Activated CD8-positive, alpha-beta T cell treated with anti-CD3 and anti-CD28 coated beads, Interleukin-2, amount 10 ng/mL, durations not matched to agents 7 days and 5 days (primary cell): ENCODE results near the gene UBE2E3. TPM values are rescaled to one million over a fixed set of nuclear protein-coding genes. Genes with fewer than 3 reads are reported as not detected.
A peak's percentile ranks its signal among the peaks of the same experiment; 100 is the strongest.
"Not testable (repeated sequence)": the region's sequence is repeated elsewhere in the genome, so short reads cannot be mapped to it uniquely, and the experiment has no call there.

Source experiments
- ATAC-seq: fragments of 150-1000 bp; cut with Tn5 transposase; one replicate; pipeline ENCODE4 v1.10.0; 2021; ENCODE audit warnings: moderate library complexity
- CTCF ChIA-PET: fragments of 350-600 bp; sonication (Branson Sonifier 250); formaldehyde crosslinking; loops from one replicate; lab custom pipeline; 2021; ENCODE audit warnings: antibody characterized with exemption; lab: Charles Lee
- POLR2A ChIA-PET: fragments of 350-600 bp; sonication (Branson Sonifier 250); formaldehyde crosslinking; loops from one replicate; lab custom pipeline; 2021; ENCODE audit warnings: antibody characterized with exemption; lab: Charles Lee
- DNase-seq: peaks from one replicate; pipeline ENCODE4 v3.0.0-alpha.2; 2020
- H3K27ac Mint-ChIP-seq: one replicate; pipeline ENCODE4 v1.8.0; 2021; ENCODE audit warnings: mild to moderate bottlenecking, mixed read lengths
- H3K27me3 Mint-ChIP-seq: one replicate; pipeline ENCODE4 v1.8.0; 2021; ENCODE audit warnings: low read depth, mixed read lengths
- H3K36me3 Mint-ChIP-seq: one replicate; pipeline ENCODE4 v1.8.0; 2021; ENCODE audit warnings: low read depth, mixed read lengths
- H3K4me1 Mint-ChIP-seq: one replicate; pipeline ENCODE4 v1.8.0; 2021; ENCODE audit warnings: low read depth, mixed read lengths
- H3K4me3 Mint-ChIP-seq: one replicate; pipeline ENCODE4 v1.8.0; 2021; ENCODE audit warnings: mild to moderate bottlenecking, mixed read lengths
- H3K9me3 Mint-ChIP-seq: one replicate; pipeline ENCODE4 v1.8.0; 2022; ENCODE audit warnings: mixed read lengths; ENCODE audit not compliant: insufficient read depth
- total RNA-seq, 2 experiments: library from RNA; stranded (reverse); gene quantifications; one replicate each; pipeline ENCODE4 v1.2.3, GENCODE V29; 2021

UBE2E3 gene
- total RNA-seq, 2 experiments from 2014 or later, result 28.4 to 36.7 TPM

GRCh38 chr2:181077128-181077709 is 96.8 kb downstream of the UBE2E3 start:
- Mint-ChIP-seq H3K4me1 (no peaks in the 10 kb centered on the region), H3K27ac (no peak overlapping the region), H3K4me3 (no peak overlapping the region), H3K9me3 (no peaks in the 10 kb centered on the region), H3K27me3 (peaks cover 3% of the 10 kb centered on the region), H3K36me3 (no peaks in the 10 kb centered on the region)
- ChIA-PET CTCF (interaction anchor here (0.9 to 4.9 kb wide), 3 partner anchors 354 to 638 kb away, joined by 3 to 18 read pairs (median 11); no protein-coding TSS in a partner anchor), POLR2A (no interaction called here)
- DNase-seq (peak; percentile 55), ATAC-seq (peak; percentile 91)

- no peak overlapping the region for H3K27ac Mint-ChIP-seq
- POLR2A ChIA-PET, result no interaction called here
Observed at GRCh38 chr2:181083140-181083539, 102.7 kb downstream of the UBE2E3 start.

GRCh38 chr2:181085734-181086133 is 105.3 kb downstream of the UBE2E3 start:
- ATAC-seq (no peak), DNase-seq (no peak)
- CTCF ChIA-PET, result interaction anchor here (1.9 to 2.4 kb wide), 3 partner anchors 18 to 630 kb away, joined by 10 to 11 read pairs (median 11); no protein-coding TSS in a partner anchor
- Mint-ChIP-seq H3K4me3 (no peak overlapping the region), H3K4me1 (no peaks in the 10 kb centered on the region), H3K27me3 (peaks cover 3% of the 10 kb centered on the region), H3K36me3 (peaks cover 2% of the 10 kb centered on the region), H3K9me3 (no peaks in the 10 kb centered on the region), H3K27ac (no peak overlapping the region)
- POLR2A ChIA-PET, result no interaction called here

More at GRCh38 chr2:181083140-181083539, 102.7 kb downstream of the UBE2E3 start:
- no peaks in the 10 kb centered on the region for H3K4me1 Mint-ChIP-seq
- ATAC-seq (no peak), DNase-seq (no peak)
- peaks cover 6% of the 10 kb centered on the region for H3K27me3 Mint-ChIP-seq
- H3K9me3 Mint-ChIP-seq, result no peaks in the 10 kb centered on the region
- no peaks in the 10 kb centered on the region for H3K36me3 Mint-ChIP-seq
- no peak overlapping the region for H3K4me3 Mint-ChIP-seq
- CTCF ChIA-PET, result interaction anchor here (1.4 to 2.4 kb wide), 3 partner anchors 22 to 632 kb away, joined by 4 to 11 read pairs (median 5); no protein-coding TSS in a partner anchor

- DNase-seq, H3K27ac Mint-ChIP-seq, H3K4me3 Mint-ChIP-seq, POLR2A ChIA-PET, H3K27me3 Mint-ChIP-seq, H3K9me3 Mint-ChIP-seq, H3K4me1 Mint-ChIP-seq, ATAC-seq, CTCF ChIA-PET: not testable (repeated sequence)
- peaks cover 12% of the 10 kb centered on the region for H3K36me3 Mint-ChIP-seq
Observed at GRCh38 chr2:181091920-181092319, 111.5 kb downstream of the UBE2E3 start.

GRCh38 chr2:181095486-181095885 is 115.1 kb downstream of the UBE2E3 start:
- Mint-ChIP-seq H3K27me3 (no peaks in the 10 kb centered on the region), H3K4me1 (peaks cover 4% of the 10 kb centered on the region), H3K9me3 (peaks cover 8% of the 10 kb centered on the region), H3K27ac (no peak overlapping the region), H3K4me3 (no peak overlapping the region), H3K36me3 (peaks cover 10% of the 10 kb centered on the region)
- POLR2A ChIA-PET, result no interaction called here
- DNase-seq, result no peak
- CTCF ChIA-PET, result no interaction called here
- ATAC-seq, result no peak

- no peaks in the 10 kb centered on the region for H3K27me3 Mint-ChIP-seq
- no peak overlapping the region for H3K4me3 Mint-ChIP-seq
- ChIA-PET CTCF (interaction anchor here (0.9 to 4.5 kb wide), 27 partner anchors 9 to 612 kb away, joined by 3 to 69 read pairs (median 10); partner anchors contain the start of gene ITGA4), POLR2A (interaction anchor here (1.6 to 5.7 kb wide), 2 partner anchors 203 to 354 kb away, joined by 5 to 39 read pairs; partner anchors contain the start of gene ITGA4)
- no peak overlapping the region for H3K27ac Mint-ChIP-seq
- DNase-seq (no peak), ATAC-seq (no peak)
- H3K36me3 Mint-ChIP-seq, result peaks cover 5% of the 10 kb centered on the region
- H3K4me1 Mint-ChIP-seq, result peaks cover 41% of the 10 kb centered on the region
- no peaks in the 10 kb centered on the region for H3K9me3 Mint-ChIP-seq
Observed at GRCh38 chr2:181103659-181104058, 123.3 kb downstream of the UBE2E3 start.

GRCh38 chr2:181104512-181105115 is 124.2 kb downstream of the UBE2E3 start:
- H3K9me3 Mint-ChIP-seq, result peaks cover 4% of the 10 kb centered on the region
- H3K36me3 Mint-ChIP-seq, result peaks cover 15% of the 10 kb centered on the region
- no peaks in the 10 kb centered on the region for H3K27me3 Mint-ChIP-seq
- ATAC-seq (peak; percentile 12), DNase-seq (peak; percentile 41)
- CTCF ChIA-PET, result interaction anchor here (0.6 to 4.5 kb wide), 70 partner anchors 8 to 611 kb away, joined by 3 to 69 read pairs (median 5); partner anchors contain the start of genes ITGA4 and UBE2E3
- no peak overlapping the region for H3K4me3 Mint-ChIP-seq
- peaks cover 47% of the 10 kb centered on the region for H3K4me1 Mint-ChIP-seq
- H3K27ac Mint-ChIP-seq, result peak overlapping the region; percentile 1
- POLR2A ChIA-PET, result interaction anchor here (1.0 to 5.7 kb wide), 4 partner anchors 61 to 353 kb away, joined by 3 to 39 read pairs (median 4); partner anchors contain the start of gene ITGA4

- Mint-ChIP-seq H3K36me3 (peaks cover 23% of the 10 kb centered on the region), H3K4me1 (peaks cover 47% of the 10 kb centered on the region), H3K4me3 (no peak overlapping the region), H3K27me3 (no peaks in the 10 kb centered on the region), H3K9me3 (peaks cover 8% of the 10 kb centered on the region), H3K27ac (no peak overlapping the region)
- POLR2A ChIA-PET, result interaction anchor here (1.0 to 5.7 kb wide), 5 partner anchors 38 to 352 kb away, joined by 3 to 39 read pairs (median 3); partner anchors contain the start of gene ITGA4
- CTCF ChIA-PET, result interaction anchor here (0.6 to 4.5 kb wide), 53 partner anchors 8 to 610 kb away, joined by 3 to 69 read pairs (median 6); partner anchors contain the start of genes ITGA4 and UBE2E3
- ATAC-seq (no peak), DNase-seq (no peak)
Observed at GRCh38 chr2:181105562-181105961, 125.2 kb downstream of the UBE2E3 start.

- POLR2A ChIA-PET, result interaction anchor here (1.0 to 5.7 kb wide), 3 partner anchors 37 to 351 kb away, joined by 3 to 39 read pairs (median 4); partner anchors contain the start of gene ITGA4
- DNase-seq (no peak), ATAC-seq (no peak)
- CTCF ChIA-PET, result interaction anchor here (0.8 to 4.5 kb wide), 14 partner anchors 18 to 610 kb away, joined by 3 to 69 read pairs (median 12); partner anchors contain the start of gene ITGA4
- H3K4me3 Mint-ChIP-seq, result no peak overlapping the region
- H3K36me3 Mint-ChIP-seq, result peaks cover 25% of the 10 kb centered on the region
- no peaks in the 10 kb centered on the region for H3K27me3 Mint-ChIP-seq
- H3K4me1 Mint-ChIP-seq, result peaks cover 47% of the 10 kb centered on the region
- peaks cover 8% of the 10 kb centered on the region for H3K9me3 Mint-ChIP-seq
- H3K27ac Mint-ChIP-seq, result peak overlapping the region; percentile 51
Observed at GRCh38 chr2:181106229-181106628, 125.8 kb downstream of the UBE2E3 start.

GRCh38 chr2:181106789-181107627 is 126.6 kb downstream of the UBE2E3 start:
- H3K36me3 Mint-ChIP-seq, result peaks cover 25% of the 10 kb centered on the region
- peak; percentile 55 for DNase-seq
- ChIA-PET POLR2A (interaction anchor here (1.0 to 5.7 kb wide), 4 partner anchors 25 to 351 kb away, joined by 4 to 39 read pairs (median 5); partner anchors contain the start of gene ITGA4), CTCF (interaction anchor here (0.8 to 4.5 kb wide), 13 partner anchors 10 to 360 kb away, joined by 3 to 69 read pairs (median 4); partner anchors contain the start of gene ITGA4)
- peaks cover 8% of the 10 kb centered on the region for H3K9me3 Mint-ChIP-seq
- peak overlapping the region; percentile 83 for H3K27ac Mint-ChIP-seq
- peak overlapping the region; percentile 28 for H3K4me3 Mint-ChIP-seq
- H3K27me3 Mint-ChIP-seq, result no peaks in the 10 kb centered on the region
- peaks cover 47% of the 10 kb centered on the region for H3K4me1 Mint-ChIP-seq
- peak; percentile 94 for ATAC-seq

GRCh38 chr2:181107628-181107945 is 127.2 kb downstream of the UBE2E3 start:
- ChIA-PET CTCF (interaction anchor here (0.8 to 4.5 kb wide), 10 partner anchors 10 to 350 kb away, joined by 3 to 52 read pairs (median 4); no protein-coding TSS in a partner anchor), POLR2A (interaction anchor here (1.0 to 5.7 kb wide), 3 partner anchors 24 to 350 kb away, joined by 4 to 39 read pairs (median 6); partner anchors contain the start of gene ITGA4)
- DNase-seq (no peak), ATAC-seq (no peak)
- no peaks in the 10 kb centered on the region for H3K27me3 Mint-ChIP-seq
- peaks cover 25% of the 10 kb centered on the region for H3K36me3 Mint-ChIP-seq
- H3K27ac Mint-ChIP-seq, result no peak overlapping the region
- no peak overlapping the region for H3K4me3 Mint-ChIP-seq
- H3K9me3 Mint-ChIP-seq, result peaks cover 8% of the 10 kb centered on the region
- peaks cover 47% of the 10 kb centered on the region for H3K4me1 Mint-ChIP-seq
